CD8-positive, alpha-beta memory T cell (primary cell): ENCODE results near the gene DUSP16. TPM values are rescaled to one million over a fixed set of nuclear protein-coding genes. Genes with fewer than 3 reads are reported as not detected.
"Not testable (repeated sequence)": the region's sequence is repeated elsewhere in the genome, so short reads cannot be mapped to it uniquely, and the experiment has no call there.

Experiments used
- CTCF ChIA-PET: fragments of 350-600 bp; sonication (Branson Sonifier 250); formaldehyde crosslinking; loops from one replicate; lab custom pipeline; 2021; ENCODE audit warnings: antibody characterized with exemption; lab: Charles Lee
- POLR2A ChIA-PET: fragments of 350-600 bp; sonication (Branson Sonifier 250); formaldehyde crosslinking; loops from one replicate; lab custom pipeline; 2021; ENCODE audit warnings: antibody characterized with exemption; lab: Charles Lee
- DNase-seq, 5 donors: peaks; one replicate each; pipeline versions ENCODE4 v3.0.0 to v3.0.0-alpha.2; 2020 to 2022; ENCODE audit warnings: mixed read lengths in 1 of 5
- H3K27ac ChIP-seq: one replicate; pipeline ENCODE4 v1.7.0; 2013; ENCODE audit warnings: low read depth, mild to moderate bottlenecking, low read length, moderate library complexity
- H3K27me3 ChIP-seq: 2 replicates; pipeline ENCODE4 v1.7.0; 2013; ENCODE audit warnings: low read length, mild to moderate bottlenecking; ENCODE audit not compliant: insufficient read depth, poor library complexity, severe bottlenecking
- H3K36me3 ChIP-seq: 2 replicates; pipeline ENCODE4 v1.7.0; 2013; ENCODE audit warnings: mild to moderate bottlenecking, low read length, moderate library complexity; ENCODE audit not compliant: insufficient read depth
- H3K4me1 ChIP-seq: 2 replicates; pipeline ENCODE4 v1.7.0; 2013; ENCODE audit warnings: mild to moderate bottlenecking, low read length, moderate library complexity; ENCODE audit not compliant: insufficient read depth
- H3K4me3 ChIP-seq: 2 replicates; pipeline ENCODE4 v1.7.0; 2013; ENCODE audit warnings: mild to moderate bottlenecking, low read length
- H3K9me3 ChIP-seq: 2 replicates; pipeline ENCODE4 v1.7.0; 2013; ENCODE audit warnings: mild to moderate bottlenecking, low read length
- H3K27ac Mint-ChIP-seq, 8 donors: one replicate each; pipeline ENCODE4 v1.8.0; 2020 to 2021; ENCODE audit warnings: mixed read lengths in 8 of 8, mild to moderate bottlenecking in 6 of 8, inconsistent platforms in 3 of 8, moderate library complexity in 3 of 8
- H3K27me3 Mint-ChIP-seq, 2 donors: one replicate each; pipeline ENCODE4 v1.8.0; 2020 to 2021; ENCODE audit warnings: mixed read lengths in 2 of 2, mild to moderate bottlenecking in 1 of 2, moderate library complexity in 1 of 2
- H3K36me3 Mint-ChIP-seq, 3 donors: one replicate each; pipeline ENCODE4 v1.8.0; 2020 to 2021; ENCODE audit warnings: mixed read lengths in 3 of 3, inconsistent platforms in 1 of 3, mild to moderate bottlenecking in 1 of 3
- H3K4me1 Mint-ChIP-seq, 3 donors: one replicate each; pipeline ENCODE4 v1.8.0; 2020 to 2021; ENCODE audit warnings: mixed read lengths in 3 of 3, inconsistent platforms in 1 of 3, mild to moderate bottlenecking in 1 of 3
- H3K4me3 Mint-ChIP-seq, 7 donors: one replicate each; pipeline ENCODE4 v1.8.0; 2020 to 2021; ENCODE audit warnings: mixed read lengths in 7 of 7, mild to moderate bottlenecking in 6 of 7, moderate library complexity in 4 of 7, inconsistent platforms in 2 of 7
- H3K9me3 Mint-ChIP-seq, 5 donors: one replicate each; pipeline ENCODE4 v1.8.0; 2020 to 2022; ENCODE audit warnings: mixed read lengths in 5 of 5, mild to moderate bottlenecking in 3 of 5, moderate library complexity in 2 of 5, inconsistent platforms in 1 of 5
- polyA plus RNA-seq: library from polyadenylated mRNA; unstranded; fragments of 300-500 nt; fragmentation: Illumina TruSeq; gene quantifications from one replicate; pipeline ENCODE4 v1.2.3, GENCODE V29; 2021
- total RNA-seq, 2 experiments: library from RNA; stranded (reverse); gene quantifications; one replicate each; pipeline ENCODE4 v1.2.3, GENCODE V29; 2021

The DUSP16 gene
- total and polyA plus RNA-seq, 3 experiments from 2014 or later: 10.3 to 41.2 (median 37.5) TPM

GRCh38 chr12:12582895-12583303 is 20.2 kb upstream of the DUSP16 start:
- no peaks in the 10 kb centered on the region for H3K27me3 ChIP-seq

GRCh38 chr12:12582193-12582881 is 19.7 kb upstream of the DUSP16 start:
- Mint-ChIP-seq H3K4me3 (peak overlapping the region in 1 of 7 donors; percentile 0), H3K36me3 (peaks cover 0 to 9% (median 3%) of the 10 kb centered on the region in 3 donors), H3K9me3 (no peaks in the 10 kb centered on the region), H3K27ac (no peak overlapping the region), H3K4me1 (peaks cover 7 to 15% (median 12%) of the 10 kb centered on the region in 3 donors), H3K27me3 (peaks cover 0 to 4% of the 10 kb centered on the region in 2 donors)
- ChIA-PET CTCF (no interaction called here), POLR2A (no interaction called here)
- H3K27ac ChIP-seq: no peak overlapping the region
- no peaks in the 10 kb centered on the region for H3K9me3 ChIP-seq
- no peaks in the 10 kb centered on the region for H3K4me1 ChIP-seq
- no peak for DNase-seq
- H3K27me3 ChIP-seq: no peaks in the 10 kb centered on the region
- H3K4me3 ChIP-seq: no peak overlapping the region
- no peaks in the 10 kb centered on the region for H3K36me3 ChIP-seq

More at GRCh38 chr12:12582895-12583303, 20.2 kb upstream of the DUSP16 start:
- CTCF ChIA-PET: no interaction called here
- Mint-ChIP-seq H3K4me3 (no peak overlapping the region), H3K9me3 (no peaks in the 10 kb centered on the region), H3K36me3 (peaks cover 0 to 9% (median 3%) of the 10 kb centered on the region in 3 donors), H3K27me3 (peaks cover 0 to 4% of the 10 kb centered on the region in 2 donors), H3K4me1 (peaks cover 7 to 15% (median 12%) of the 10 kb centered on the region in 3 donors), H3K27ac (peak overlapping the region in 1 of 8 donors; percentile 23)
- no peaks in the 10 kb centered on the region for H3K36me3 ChIP-seq
- POLR2A ChIA-PET: no interaction called here
- no peak overlapping the region for H3K27ac ChIP-seq
- H3K4me3 ChIP-seq: no peak overlapping the region
- no peak for DNase-seq
- H3K4me1 ChIP-seq: no peaks in the 10 kb centered on the region
- no peaks in the 10 kb centered on the region for H3K9me3 ChIP-seq

- H3K4me1 ChIP-seq, H3K27ac Mint-ChIP-seq, H3K4me3 ChIP-seq, H3K27me3 ChIP-seq, H3K27ac ChIP-seq, H3K36me3 ChIP-seq, CTCF ChIA-PET, H3K4me3 Mint-ChIP-seq, H3K9me3 Mint-ChIP-seq, H3K9me3 ChIP-seq, H3K36me3 Mint-ChIP-seq, DNase-seq, POLR2A ChIA-PET, H3K27me3 Mint-ChIP-seq: not testable (repeated sequence)
- H3K4me1 Mint-ChIP-seq: peaks cover 7 to 15% (median 12%) of the 10 kb centered on the region in 3 donors
These were observed 18.1 kb upstream of the DUSP16 start for GRCh38 chr12:12580716-12581115.

GRCh38 chr12:12577786-12578185 is 15.1 kb upstream of the DUSP16 start:
- ChIA-PET POLR2A (no interaction called here), CTCF (interaction anchor here (1.6 to 1.9 kb wide), 2 partner anchors 14 to 159 kb away, joined by 5 read pairs; no protein-coding TSS in a partner anchor)
- H3K9me3 ChIP-seq: no peaks in the 10 kb centered on the region
- H3K4me1 ChIP-seq: no peaks in the 10 kb centered on the region
- no peaks in the 10 kb centered on the region for H3K9me3 Mint-ChIP-seq
- H3K27me3 ChIP-seq: no peaks in the 10 kb centered on the region
- no peak overlapping the region for H3K27ac ChIP-seq
- peaks cover 7 to 14% (median 9%) of the 10 kb centered on the region in 3 donors for H3K4me1 Mint-ChIP-seq
- H3K27me3 Mint-ChIP-seq: peaks cover 0 to 1% of the 10 kb centered on the region in 2 donors
- H3K36me3 Mint-ChIP-seq: peaks cover 0 to 6% (median 0%) of the 10 kb centered on the region in 3 donors
- H3K4me3 Mint-ChIP-seq: no peak overlapping the region
- no peak overlapping the region for H3K27ac Mint-ChIP-seq
- H3K4me3 ChIP-seq: no peak overlapping the region
- no peaks in the 10 kb centered on the region for H3K36me3 ChIP-seq
- no peak for DNase-seq

GRCh38 chr12:12572659-12573058 is 10.0 kb upstream of the DUSP16 start:
- no peaks in the 10 kb centered on the region for H3K36me3 ChIP-seq
- Mint-ChIP-seq H3K4me3 (no peak overlapping the region), H3K27ac (no peak overlapping the region), H3K4me1 (peaks cover 0 to 5% (median 0%) of the 10 kb centered on the region in 3 donors), H3K36me3 (no peaks in the 10 kb centered on the region), H3K27me3 (no peaks in the 10 kb centered on the region), H3K9me3 (no peaks in the 10 kb centered on the region)
- ChIA-PET CTCF (interaction anchor here (0.7 to 1.5 kb wide), 4 partner anchors 9 to 196 kb away, joined by 3 to 4 read pairs (median 3); no protein-coding TSS in a partner anchor), POLR2A (no interaction called here)
- no peak overlapping the region for H3K27ac ChIP-seq
- no peak overlapping the region for H3K4me3 ChIP-seq
- H3K27me3 ChIP-seq: no peaks in the 10 kb centered on the region
- H3K9me3 ChIP-seq: no peaks in the 10 kb centered on the region
- DNase-seq: no peak
- no peaks in the 10 kb centered on the region for H3K4me1 ChIP-seq

GRCh38 chr12:12565971-12566370 is 3.3 kb upstream of the DUSP16 start:
- DNase-seq, H3K27ac Mint-ChIP-seq, H3K9me3 ChIP-seq, H3K36me3 ChIP-seq, CTCF ChIA-PET, H3K9me3 Mint-ChIP-seq, H3K27me3 ChIP-seq, H3K27me3 Mint-ChIP-seq, H3K4me3 ChIP-seq, H3K4me3 Mint-ChIP-seq, POLR2A ChIA-PET, H3K27ac ChIP-seq: not testable (repeated sequence)
- H3K4me1 Mint-ChIP-seq: peaks cover 6 to 16% (median 12%) of the 10 kb centered on the region in 3 donors
- peaks cover 0 to 13% (median 0%) of the 10 kb centered on the region in 3 donors for H3K36me3 Mint-ChIP-seq
- H3K4me1 ChIP-seq: peaks cover 11% of the 10 kb centered on the region

- peaks cover 0 to 3% of the 10 kb centered on the region in 2 donors for H3K27me3 Mint-ChIP-seq
- no peak overlapping the region for H3K4me3 ChIP-seq
- H3K36me3 ChIP-seq: no peaks in the 10 kb centered on the region
- POLR2A ChIA-PET: no interaction called here
- H3K9me3 Mint-ChIP-seq: no peaks in the 10 kb centered on the region
- CTCF ChIA-PET: interaction anchor here (0.9 to 3.0 kb wide), 10 partner anchors 12 to 208 kb away, joined by 3 to 29 read pairs (median 6); partner anchors contain the start of gene BORCS5
- peak overlapping the region in 2 of 8 donors; percentile 93 to 98 for H3K27ac Mint-ChIP-seq
- H3K27ac ChIP-seq: no peak overlapping the region
- peaks cover 0 to 14% (median 0%) of the 10 kb centered on the region in 3 donors for H3K36me3 Mint-ChIP-seq
- H3K27me3 ChIP-seq: no peaks in the 10 kb centered on the region
- no peaks in the 10 kb centered on the region for H3K9me3 ChIP-seq
- DNase-seq: no peak
- H3K4me1 Mint-ChIP-seq: peaks cover 14 to 23% (median 22%) of the 10 kb centered on the region in 3 donors
- H3K4me3 Mint-ChIP-seq: peak overlapping the region in 1 of 7 donors; percentile 10
- peaks cover 19% of the 10 kb centered on the region for H3K4me1 ChIP-seq
These were observed 2.2 kb upstream of the DUSP16 start for GRCh38 chr12:12564911-12565310.
